Tibial nerve (tissue), 4 donors: ENCODE measurements around the gene STK10. TPM values are rescaled to one million over a fixed set of nuclear protein-coding genes. Genes with fewer than 3 reads are reported as not detected.

Experiments
- DNase-seq, 2 donors: peaks; one replicate each; pipeline ENCODE4 v3.0.0-alpha.2; 2019; ENCODE audit warnings: low spot score in 2 of 2
- H3K27ac ChIP-seq, 4 donors: fragments of 200-600 bp; sonication (generic) in 3 of 4; one replicate each; pipeline ENCODE4 v1.5.1; 2017 to 2019; ENCODE audit warnings: mild to moderate bottlenecking in 1 of 4
- H3K27me3 ChIP-seq, 2 donors: fragments of 200-600 bp; sonication (generic) in 1 of 2; one replicate each; pipeline versions ENCODE4 v1.5.1 to v1.6.0; 2017 to 2019
- H3K36me3 ChIP-seq, 3 donors: fragments of 200-600 bp; sonication (generic); one replicate each; pipeline ENCODE4 v1.5.1; 2018 to 2019
- H3K4me1 ChIP-seq, 4 donors: fragments of 200-600 bp; sonication (generic) in 3 of 4; one replicate each; pipeline ENCODE4 v1.5.1; 2017 to 2019
- H3K4me3 ChIP-seq, 4 donors: fragments of 200-600 bp; sonication (generic) in 3 of 4; one replicate each; pipeline ENCODE4 v1.5.1; 2017 to 2019; ENCODE audit warnings: mild to moderate bottlenecking in 1 of 4, moderate library complexity in 1 of 4
- H3K9me3 ChIP-seq, 4 donors: fragments of 200-600 bp; sonication (generic) in 3 of 4; one replicate each; pipeline ENCODE4 v1.5.1; 2017 to 2019
- EP300 ChIP-seq, 2 donors: sonication (generic); formaldehyde crosslinking; IDR thresholded peaks; one replicate each; pipeline ENCODE4 v1.6.1; 2017; ENCODE audit warnings: antibody characterized with exemption in 2 of 2, mild to moderate bottlenecking in 1 of 2
- POLR2A ChIP-seq, 2 donors: fragments of 450-650 bp; IDR thresholded peaks; one replicate each; pipeline ENCODE4 v1.6.1; 2017; ENCODE audit warnings: antibody characterized with exemption in 2 of 2, mild to moderate bottlenecking in 2 of 2, moderate library complexity in 2 of 2
- WGBS, 2 donors: methylation state at CpG; one replicate each; pipeline ENCODE4 v1.1.5; 2018; 5-methylcytosine and 5-hydroxymethylcytosine counted together
- total RNA-seq, 4 donors: library from RNA; depleted of rRNA; stranded (reverse); fragments of >200 nt; gene quantifications; one replicate each; pipeline ENCODE4 v1.1.0, GENCODE V29; 2016
- TF ChIP-seq, protein P1 (sequence below), 5 experiments: fragments of 200-600 bp in 3 of 5; fragments of 450-650 bp in 2 of 5; sonication (generic) in 3 of 5; IDR thresholded peaks; one replicate each; pipeline ENCODE4 v1.5.1; 2016 to 2019; ENCODE audit warnings: antibody characterized with exemption in 5 of 5, mild to moderate bottlenecking in 3 of 5, moderate library complexity in 2 of 5

STK10 gene
- total RNA-seq, 4 donors from 2014 or later: 35.4 to 75.6 (median 48.0) TPM

DNA sequence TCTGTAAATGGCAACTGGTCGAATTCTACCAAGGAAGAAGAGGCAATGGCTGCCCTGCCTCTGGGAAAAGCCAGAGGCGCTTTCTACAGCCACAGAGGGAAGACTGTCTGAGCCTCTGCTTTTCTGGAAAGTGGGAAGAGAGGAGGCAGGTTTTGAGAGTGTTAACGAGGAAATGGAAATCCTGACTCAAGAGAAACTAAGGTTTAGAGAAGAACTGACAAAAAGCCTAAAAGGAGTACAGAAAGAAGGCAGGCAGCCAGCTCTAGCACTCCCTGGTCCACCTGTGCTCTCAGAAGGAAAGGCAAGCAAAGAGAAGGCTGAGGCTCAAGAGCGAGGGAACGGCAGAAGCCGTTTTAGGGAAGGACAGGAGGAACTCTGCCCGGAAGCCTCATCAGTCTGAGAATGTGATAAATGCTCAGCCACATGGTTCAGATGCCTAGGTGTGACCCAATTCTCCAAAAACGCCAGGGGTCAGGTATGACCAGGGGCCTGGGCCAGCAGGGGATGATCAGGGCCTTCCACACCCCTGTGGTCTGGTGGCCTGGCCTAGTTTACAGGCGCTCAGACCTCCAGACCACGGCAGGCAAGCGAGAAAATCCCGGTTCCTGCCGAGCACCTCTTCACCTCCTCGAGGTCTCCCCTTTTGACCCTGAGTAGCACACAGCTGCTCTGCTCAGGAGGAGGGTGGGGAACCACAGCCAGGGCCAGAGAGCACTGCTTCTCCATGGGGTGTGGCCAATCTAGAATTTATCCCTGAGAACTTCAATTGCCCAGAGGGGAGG, 101.6 kb downstream of the STK10 start:
- H3K4me1 ChIP-seq: peaks cover 0 to 7% (median 0%) of the 10 kb centered on the region in 4 donors
- H3K36me3 ChIP-seq: peaks cover 0 to 48% (median 6%) of the 10 kb centered on the region in 3 donors
- peak overlapping the region in 1 of 4 donors; percentile 33 for H3K27ac ChIP-seq
- WGBS, 2 donors: 61 to 64% methylated on average over 8 to 14 of the region's 14 CpGs
- H3K9me3 ChIP-seq: no peaks in the 10 kb centered on the region
- DNase-seq: no peak
- no peak overlapping the region for H3K4me3 ChIP-seq
- TF ChIP-seq EP300 (IDR thresholded peaks at IDR 0.05) (no peak), POLR2A (IDR thresholded peaks at IDR 0.05) (no peak)
- TF ChIP-seq, protein P1, sequence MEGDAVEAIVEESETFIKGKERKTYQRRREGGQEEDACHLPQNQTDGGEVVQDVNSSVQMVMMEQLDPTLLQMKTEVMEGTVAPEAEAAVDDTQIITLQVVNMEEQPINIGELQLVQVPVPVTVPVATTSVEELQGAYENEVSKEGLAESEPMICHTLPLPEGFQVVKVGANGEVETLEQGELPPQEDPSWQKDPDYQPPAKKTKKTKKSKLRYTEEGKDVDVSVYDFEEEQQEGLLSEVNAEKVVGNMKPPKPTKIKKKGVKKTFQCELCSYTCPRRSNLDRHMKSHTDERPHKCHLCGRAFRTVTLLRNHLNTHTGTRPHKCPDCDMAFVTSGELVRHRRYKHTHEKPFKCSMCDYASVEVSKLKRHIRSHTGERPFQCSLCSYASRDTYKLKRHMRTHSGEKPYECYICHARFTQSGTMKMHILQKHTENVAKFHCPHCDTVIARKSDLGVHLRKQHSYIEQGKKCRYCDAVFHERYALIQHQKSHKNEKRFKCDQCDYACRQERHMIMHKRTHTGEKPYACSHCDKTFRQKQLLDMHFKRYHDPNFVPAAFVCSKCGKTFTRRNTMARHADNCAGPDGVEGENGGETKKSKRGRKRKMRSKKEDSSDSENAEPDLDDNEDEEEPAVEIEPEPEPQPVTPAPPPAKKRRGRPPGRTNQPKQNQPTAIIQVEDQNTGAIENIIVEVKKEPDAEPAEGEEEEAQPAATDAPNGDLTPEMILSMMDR (IDR thresholded peaks at IDR 0.05): no peak
- H3K27me3 ChIP-seq: no peaks in the 10 kb centered on the region

DNA sequence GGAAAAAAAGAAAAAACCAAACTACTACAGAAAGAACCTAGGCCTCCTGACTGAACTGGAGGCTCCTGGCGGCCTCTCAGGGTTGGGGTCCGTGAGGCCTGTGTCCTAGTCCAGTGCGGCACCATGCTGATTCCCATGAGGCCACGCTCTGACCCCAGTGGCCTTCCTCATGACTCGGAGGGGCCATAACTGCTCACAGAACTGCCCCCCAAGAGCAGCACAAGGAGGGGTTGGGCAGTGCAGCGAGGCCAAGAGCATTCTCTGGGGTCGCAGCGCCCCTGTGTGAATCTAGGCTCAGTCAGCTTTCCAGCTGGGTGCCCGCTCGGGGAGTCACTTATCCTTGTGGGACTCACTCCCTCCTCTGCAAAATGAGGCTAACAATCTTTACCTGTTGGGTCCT, 102.3 kb downstream of the STK10 start:
- H3K27me3 ChIP-seq: no peaks in the 10 kb centered on the region
- TF ChIP-seq EP300 (IDR thresholded peaks at IDR 0.05): no peak
- TF ChIP-seq, protein P1 (IDR thresholded peaks at IDR 0.05): no peak
- TF ChIP-seq POLR2A (IDR thresholded peaks at IDR 0.05): no peak

DNA sequence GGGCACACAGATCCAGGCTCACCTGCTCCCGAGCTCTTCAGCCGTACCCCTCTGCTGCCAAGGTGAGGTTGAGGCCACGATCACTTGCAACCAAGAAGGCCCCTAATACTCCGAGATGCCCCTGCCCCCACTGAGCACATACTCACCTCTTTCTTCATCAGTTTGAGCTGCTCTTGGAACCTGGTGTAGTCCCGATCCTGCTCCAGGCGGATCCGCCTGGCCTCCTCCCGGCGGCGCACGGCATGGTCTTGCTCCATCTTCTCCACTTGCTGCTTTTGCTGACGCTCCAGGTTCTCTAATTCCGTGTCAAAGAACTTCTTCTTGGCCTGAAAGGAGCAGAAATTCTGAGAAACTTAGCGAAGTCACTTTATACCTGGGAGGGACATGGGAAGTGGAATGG, 105.8 kb downstream of the STK10 start:
- 97% methylated on average over 14 of the region's 14 CpGs for WGBS, 2 donors
- peaks cover 0 to 24% (median 0%) of the 10 kb centered on the region in 4 donors for H3K4me1 ChIP-seq

More for the DNA sequence above, 102.3 kb downstream of the STK10 start:
- Histone ChIP-seq H3K9me3 (no peaks in the 10 kb centered on the region), H3K4me1 (peaks cover 0 to 7% (median 0%) of the 10 kb centered on the region in 4 donors), H3K36me3 (peaks cover 0 to 49% (median 6%) of the 10 kb centered on the region in 3 donors), H3K27ac (no peak overlapping the region), H3K4me3 (no peak overlapping the region)
- no peak for DNase-seq
- 90 to 92% methylated on average over 10 of the region's 10 CpGs for WGBS, 2 donors

DNA sequence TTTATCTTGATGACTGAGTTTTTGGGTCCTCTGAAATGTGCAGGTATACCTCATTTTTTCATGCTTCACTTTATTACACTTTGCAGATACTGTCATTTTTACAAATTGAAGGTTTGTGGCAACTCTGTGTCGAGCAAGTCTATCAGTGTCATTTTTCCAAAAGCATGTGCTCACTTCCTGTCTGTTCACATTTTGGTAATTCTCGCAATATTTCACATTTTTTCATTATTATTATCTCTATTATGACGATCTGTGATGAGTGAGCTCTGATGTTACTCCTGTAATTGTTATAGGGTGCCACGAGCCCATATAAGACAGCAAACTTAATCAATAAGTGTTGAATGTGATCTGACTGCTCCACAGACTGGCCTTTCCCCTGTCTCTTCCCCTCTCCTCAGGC, 108.1 kb downstream of the STK10 start:
- no peak for DNase-seq
- Histone ChIP-seq H3K27ac (no peak overlapping the region), H3K4me3 (no peak overlapping the region), H3K9me3 (peaks cover 0 to 2% (median 0%) of the 10 kb centered on the region in 4 donors), H3K4me1 (peaks cover 0 to 24% (median 0%) of the 10 kb centered on the region in 4 donors), H3K27me3 (no peaks in the 10 kb centered on the region), H3K36me3 (peaks cover 0 to 64% (median 6%) of the 10 kb centered on the region in 3 donors)
- WGBS, 2 donors: 86 to 87% methylated on average over 4 of the region's 4 CpGs
- TF ChIP-seq POLR2A (IDR thresholded peaks at IDR 0.05): no peak
- TF ChIP-seq EP300 (IDR thresholded peaks at IDR 0.05): no peak
- TF ChIP-seq, protein P1 (IDR thresholded peaks at IDR 0.05): no peak

More for the DNA sequence above, 105.8 kb downstream of the STK10 start:
- DNase-seq: no peak
- Histone ChIP-seq H3K27me3 (no peaks in the 10 kb centered on the region), H3K27ac (no peak overlapping the region), H3K36me3 (peaks cover 0 to 58% (median 6%) of the 10 kb centered on the region in 3 donors), H3K4me3 (no peak overlapping the region), H3K9me3 (no peaks in the 10 kb centered on the region)
- TF ChIP-seq POLR2A (IDR thresholded peaks at IDR 0.05): no peak
- TF ChIP-seq, protein P1 (IDR thresholded peaks at IDR 0.05): no peak
- no peak for TF ChIP-seq EP300 (IDR thresholded peaks at IDR 0.05)

GRCh38 chr5:172078726-172079345, 109.2 kb downstream of the STK10 start:
- Histone ChIP-seq H3K27me3 (no peaks in the 10 kb centered on the region), H3K4me3 (no peak overlapping the region), H3K9me3 (peaks cover 0 to 2% (median 0%) of the 10 kb centered on the region in 4 donors), H3K4me1 (peaks cover 0 to 24% (median 0%) of the 10 kb centered on the region in 4 donors), H3K36me3 (peaks cover 0 to 72% (median 6%) of the 10 kb centered on the region in 3 donors), H3K27ac (no peak overlapping the region)
- peak in 1 of 2 donors; percentile 64 for DNase-seq
- 63 to 64% methylated on average over 8 of the region's 8 CpGs for WGBS, 2 donors
- TF ChIP-seq EP300 (IDR thresholded peaks at IDR 0.05) (peak in 1 of 2 donors; percentile 38), POLR2A (IDR thresholded peaks at IDR 0.05) (no peak)
